ENCODE results near the gene GLI1.

Gene GLI1

GRCh38 chr12:57462912-57463253, 3.3 kb downstream of the GLI1 start:
- Histone ChIP-seq H3K36me3 (ENCODE audit: insufficient read depth, low read length) (no peaks in the 10 kb centered on the region), H3K27me3 (ENCODE audit: control insufficient read depth in 1 of 2, insufficient read depth in 2 of 2, low read length in 2 of 2) (peaks cover 0 to 15% of the 10 kb centered on the region in 2 donors), H3K9me3 (ENCODE audit: low read length) (no peaks in the 10 kb centered on the region), H3K9ac (ENCODE audit: low read length) (peak overlapping the region; percentile 67), H3K4me3 (ENCODE audit: low read depth in 1 of 2, low read length in 2 of 2) (peak overlapping the region; percentile 74 to 76), H3K4me1 (ENCODE audit: insufficient read depth, low read length) (peaks cover 22% of the 10 kb centered on the region), H3K27ac (ENCODE audit: low read depth, low read length) (peak overlapping the region; percentile 79)

- H3K9me3 ChIP-seq (ENCODE audit: low read length) = no peaks in the 10 kb centered on the region
- H3K9ac ChIP-seq (ENCODE audit: low read length) = no peak overlapping the region
- no peak overlapping the region for H3K27ac ChIP-seq (ENCODE audit: low read depth, low read length)
- peaks cover 0 to 15% of the 10 kb centered on the region in 2 donors for H3K27me3 ChIP-seq (ENCODE audit: control insufficient read depth in 1 of 2, insufficient read depth in 2 of 2, low read length in 2 of 2)
- H3K4me1 ChIP-seq (ENCODE audit: insufficient read depth, low read length) = peaks cover 18% of the 10 kb centered on the region
- H3K36me3 ChIP-seq (ENCODE audit: insufficient read depth, low read length) = no peaks in the 10 kb centered on the region
- H3K4me3 ChIP-seq (ENCODE audit: low read depth in 1 of 2, low read length in 2 of 2) = no peak overlapping the region
Measured at GRCh38 chr12:57464569-57464968, 5.0 kb downstream of the GLI1 start.

GRCh38 chr12:57465030-57465746, 5.6 kb downstream of the GLI1 start:
- Histone ChIP-seq H3K9me3 (ENCODE audit: low read length) (no peaks in the 10 kb centered on the region), H3K27me3 (ENCODE audit: control insufficient read depth in 1 of 2, insufficient read depth in 2 of 2, low read length in 2 of 2) (peaks cover 0 to 13% of the 10 kb centered on the region in 2 donors), H3K4me1 (ENCODE audit: insufficient read depth, low read length) (peaks cover 17% of the 10 kb centered on the region)

GRCh38 chr12:57465747-57466505, 6.3 kb downstream of the GLI1 start:
- no peak overlapping the region for H3K27ac ChIP-seq (ENCODE audit: low read depth, low read length)
- H3K4me1 ChIP-seq (ENCODE audit: insufficient read depth, low read length) = peaks cover 9% of the 10 kb centered on the region
- no peak overlapping the region for H3K9ac ChIP-seq (ENCODE audit: low read length)
- H3K27me3 ChIP-seq (ENCODE audit: control insufficient read depth in 1 of 2, insufficient read depth in 2 of 2, low read length in 2 of 2) = peaks cover 0 to 6% of the 10 kb centered on the region in 2 donors
- no peak overlapping the region for H3K4me3 ChIP-seq (ENCODE audit: low read depth in 1 of 2, low read length in 2 of 2)
- no peaks in the 10 kb centered on the region for H3K36me3 ChIP-seq (ENCODE audit: insufficient read depth, low read length)
- H3K9me3 ChIP-seq (ENCODE audit: low read length) = no peaks in the 10 kb centered on the region

More at GRCh38 chr12:57465030-57465746, 5.6 kb downstream of the GLI1 start:
- Histone ChIP-seq H3K36me3 (ENCODE audit: insufficient read depth, low read length) (no peaks in the 10 kb centered on the region), H3K27ac (ENCODE audit: low read depth, low read length) (no peak overlapping the region), H3K9ac (ENCODE audit: low read length) (no peak overlapping the region), H3K4me3 (ENCODE audit: low read depth in 1 of 2, low read length in 2 of 2) (no peak overlapping the region)

- H3K27ac ChIP-seq (ENCODE audit: low read depth, low read length) = no peak overlapping the region
- H3K27me3 ChIP-seq (ENCODE audit: control insufficient read depth in 1 of 2, insufficient read depth in 2 of 2, low read length in 2 of 2) = peaks cover 0 to 3% of the 10 kb centered on the region in 2 donors
- peaks cover 5% of the 10 kb centered on the region for H3K4me1 ChIP-seq (ENCODE audit: insufficient read depth, low read length)
- H3K36me3 ChIP-seq (ENCODE audit: insufficient read depth, low read length) = no peaks in the 10 kb centered on the region
- no peaks in the 10 kb centered on the region for H3K9me3 ChIP-seq (ENCODE audit: low read length)
- no peak overlapping the region for H3K4me3 ChIP-seq (ENCODE audit: low read depth in 1 of 2, low read length in 2 of 2)
- no peak overlapping the region for H3K9ac ChIP-seq (ENCODE audit: low read length)
Measured at GRCh38 chr12:57467212-57467874, 7.8 kb downstream of the GLI1 start.

- Histone ChIP-seq H3K36me3 (ENCODE audit: insufficient read depth, low read length) (no peaks in the 10 kb centered on the region), H3K27ac (ENCODE audit: low read depth, low read length) (no peak overlapping the region), H3K9me3 (ENCODE audit: low read length) (no peaks in the 10 kb centered on the region), H3K9ac (ENCODE audit: low read length) (no peak overlapping the region), H3K27me3 (ENCODE audit: control insufficient read depth in 1 of 2, insufficient read depth in 2 of 2, low read length in 2 of 2) (peaks cover 0 to 3% of the 10 kb centered on the region in 2 donors), H3K4me3 (ENCODE audit: low read depth in 1 of 2, low read length in 2 of 2) (no peak overlapping the region), H3K4me1 (ENCODE audit: insufficient read depth, low read length) (no peaks in the 10 kb centered on the region)
Measured at GRCh38 chr12:57467915-57468314, 8.3 kb downstream of the GLI1 start.

- H3K9me3 ChIP-seq (ENCODE audit: low read length) = no peaks in the 10 kb centered on the region
- H3K9ac ChIP-seq (ENCODE audit: low read length) = no peak overlapping the region
- no peaks in the 10 kb centered on the region for H3K36me3 ChIP-seq (ENCODE audit: insufficient read depth, low read length)
- no peaks in the 10 kb centered on the region for H3K4me1 ChIP-seq (ENCODE audit: insufficient read depth, low read length)
- peaks cover 7 to 10% of the 10 kb centered on the region in 2 donors for H3K27me3 ChIP-seq (ENCODE audit: control insufficient read depth in 1 of 2, insufficient read depth in 2 of 2, low read length in 2 of 2)
- no peak overlapping the region for H3K27ac ChIP-seq (ENCODE audit: low read depth, low read length)
- H3K4me3 ChIP-seq (ENCODE audit: low read depth in 1 of 2, low read length in 2 of 2) = no peak overlapping the region
Measured at GRCh38 chr12:57469296-57470164, 9.9 kb downstream of the GLI1 start.

GRCh38 chr12:57470286-57470969, 10.8 kb downstream of the GLI1 start:
- H3K4me1 ChIP-seq (ENCODE audit: insufficient read depth, low read length) = peaks cover 6% of the 10 kb centered on the region
- H3K27me3 ChIP-seq (ENCODE audit: control insufficient read depth in 1 of 2, insufficient read depth in 2 of 2, low read length in 2 of 2) = peaks cover 14 to 17% of the 10 kb centered on the region in 2 donors
- no peak overlapping the region for H3K4me3 ChIP-seq (ENCODE audit: low read depth in 1 of 2, low read length in 2 of 2)
- H3K9me3 ChIP-seq (ENCODE audit: low read length) = no peaks in the 10 kb centered on the region
- H3K9ac ChIP-seq (ENCODE audit: low read length) = no peak overlapping the region
- H3K36me3 ChIP-seq (ENCODE audit: insufficient read depth, low read length) = no peaks in the 10 kb centered on the region
- no peak overlapping the region for H3K27ac ChIP-seq (ENCODE audit: low read depth, low read length)

GRCh38 chr12:57470970-57471656, 11.5 kb downstream of the GLI1 start:
- no peaks in the 10 kb centered on the region for H3K36me3 ChIP-seq (ENCODE audit: insufficient read depth, low read length)
- peaks cover 14 to 24% of the 10 kb centered on the region in 2 donors for H3K27me3 ChIP-seq (ENCODE audit: control insufficient read depth in 1 of 2, insufficient read depth in 2 of 2, low read length in 2 of 2)
- no peak overlapping the region for H3K9ac ChIP-seq (ENCODE audit: low read length)
- no peak overlapping the region for H3K27ac ChIP-seq (ENCODE audit: low read depth, low read length)
- peaks cover 6% of the 10 kb centered on the region for H3K4me1 ChIP-seq (ENCODE audit: insufficient read depth, low read length)
- no peaks in the 10 kb centered on the region for H3K9me3 ChIP-seq (ENCODE audit: low read length)
- H3K4me3 ChIP-seq (ENCODE audit: low read depth in 1 of 2, low read length in 2 of 2) = no peak overlapping the region

- no peaks in the 10 kb centered on the region for H3K36me3 ChIP-seq (ENCODE audit: insufficient read depth, low read length)
- no peaks in the 10 kb centered on the region for H3K9me3 ChIP-seq (ENCODE audit: low read length)
- no peak overlapping the region for H3K27ac ChIP-seq (ENCODE audit: low read depth, low read length)
- no peak overlapping the region for H3K9ac ChIP-seq (ENCODE audit: low read length)
- peaks cover 14 to 29% of the 10 kb centered on the region in 2 donors for H3K27me3 ChIP-seq (ENCODE audit: control insufficient read depth in 1 of 2, insufficient read depth in 2 of 2, low read length in 2 of 2)
- no peak overlapping the region for H3K4me3 ChIP-seq (ENCODE audit: low read depth in 1 of 2, low read length in 2 of 2)
- H3K4me1 ChIP-seq (ENCODE audit: insufficient read depth, low read length) = peaks cover 6% of the 10 kb centered on the region
Measured at GRCh38 chr12:57471661-57472060, 12.1 kb downstream of the GLI1 start.

Measured in muscle layer of colon (tissue), 2 donors.